GM23248 (cell line): ENCODE data around the gene LDLRAD4.

Experiments
- EZH2 ChIP-seq: fragments of 200-600 bp; sonication (generic); IDR thresholded peaks from 2 replicates; pipeline ENCODE4 v1.6.1; 2018; ENCODE audit warnings: antibody characterized with exemption, mild to moderate bottlenecking; ENCODE audit not compliant: insufficient read depth, poor library complexity, severe bottlenecking
- EZH2phosphoT487 ChIP-seq: fragments of 200-600 bp; sonication (generic); IDR thresholded peaks from 2 replicates; pipeline ENCODE4 v1.6.1; 2018; ENCODE audit warnings: antibody characterized with exemption, moderate library complexity, mild to moderate bottlenecking, low read depth; ENCODE audit not compliant: insufficient read depth

DNA sequence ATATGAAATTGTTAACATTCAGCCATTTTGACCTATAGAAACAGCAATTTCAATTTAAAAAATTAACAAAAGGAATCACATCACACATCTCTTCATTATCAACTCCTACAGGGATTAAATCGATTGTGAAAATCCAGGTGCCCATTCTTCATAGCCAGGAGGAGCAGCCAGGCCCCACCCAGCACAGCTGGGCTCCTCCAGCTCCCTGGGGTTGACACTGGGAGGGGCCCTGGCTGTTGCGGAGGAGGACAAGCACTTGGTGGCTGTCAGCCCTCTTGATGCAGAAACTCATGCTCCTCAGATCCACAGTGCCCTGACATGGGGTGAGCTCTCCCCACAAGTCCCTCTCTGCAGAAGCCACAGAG, 408.0 kb downstream of the LDLRAD4 start:
- TF ChIP-seq EZH2 = no peak
- TF ChIP-seq EZH2phosphoT487 = no peak
